ENCODE measurements around the gene KDM6B.

DNA sequence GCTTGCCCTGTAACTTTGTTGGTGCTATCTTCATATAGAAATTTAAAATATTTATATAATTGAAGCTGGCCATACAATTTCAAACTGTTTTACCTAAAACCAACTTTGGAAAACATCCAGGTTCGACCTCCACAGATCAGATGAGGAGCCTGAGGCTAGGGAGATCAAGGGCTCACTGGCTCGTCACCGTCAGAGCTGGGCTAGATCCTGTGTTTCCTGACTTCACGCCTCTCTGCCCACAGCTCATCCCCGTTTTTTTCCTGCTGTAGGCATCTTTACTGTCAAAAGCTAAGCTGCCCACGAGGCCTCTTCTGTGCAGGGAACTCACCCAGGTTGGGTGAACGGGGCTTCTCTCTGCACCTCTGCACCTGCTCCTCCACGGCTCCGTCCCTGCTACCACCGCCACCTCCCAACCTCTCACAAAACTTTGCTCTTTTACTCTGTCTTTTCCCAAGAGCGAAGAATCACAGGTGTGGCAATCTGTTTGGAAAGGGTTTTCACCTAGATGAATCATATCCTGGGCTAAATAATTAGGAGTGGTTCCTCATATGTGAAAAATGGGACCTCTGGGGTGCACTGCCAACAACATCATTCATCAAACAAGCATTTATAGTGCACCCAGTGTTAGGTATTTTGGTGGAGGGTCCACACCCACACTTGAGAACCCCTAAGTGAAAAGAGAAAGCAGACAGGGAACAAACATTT lies 24.8 kb upstream of the KDM6B start:
- TF ChIP-seq, protein P1, sequence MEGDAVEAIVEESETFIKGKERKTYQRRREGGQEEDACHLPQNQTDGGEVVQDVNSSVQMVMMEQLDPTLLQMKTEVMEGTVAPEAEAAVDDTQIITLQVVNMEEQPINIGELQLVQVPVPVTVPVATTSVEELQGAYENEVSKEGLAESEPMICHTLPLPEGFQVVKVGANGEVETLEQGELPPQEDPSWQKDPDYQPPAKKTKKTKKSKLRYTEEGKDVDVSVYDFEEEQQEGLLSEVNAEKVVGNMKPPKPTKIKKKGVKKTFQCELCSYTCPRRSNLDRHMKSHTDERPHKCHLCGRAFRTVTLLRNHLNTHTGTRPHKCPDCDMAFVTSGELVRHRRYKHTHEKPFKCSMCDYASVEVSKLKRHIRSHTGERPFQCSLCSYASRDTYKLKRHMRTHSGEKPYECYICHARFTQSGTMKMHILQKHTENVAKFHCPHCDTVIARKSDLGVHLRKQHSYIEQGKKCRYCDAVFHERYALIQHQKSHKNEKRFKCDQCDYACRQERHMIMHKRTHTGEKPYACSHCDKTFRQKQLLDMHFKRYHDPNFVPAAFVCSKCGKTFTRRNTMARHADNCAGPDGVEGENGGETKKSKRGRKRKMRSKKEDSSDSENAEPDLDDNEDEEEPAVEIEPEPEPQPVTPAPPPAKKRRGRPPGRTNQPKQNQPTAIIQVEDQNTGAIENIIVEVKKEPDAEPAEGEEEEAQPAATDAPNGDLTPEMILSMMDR (IDR thresholded peaks at IDR 0.05), result no peak
- TF ChIP-seq POLR2A (IDR thresholded peaks at IDR 0.05), result no peak
